GM12801 (cell line): ENCODE results near the gene BCO1.

Source experiments
- TF ChIP-seq, protein P1 (sequence below): IDR thresholded peaks from one replicate; pipeline ENCODE4 v1.5.1; 2011; ENCODE audit warnings: control low read depth; ENCODE audit not compliant: insufficient read length; ENCODE audit errors: extremely low read depth

The BCO1 gene, protein sequence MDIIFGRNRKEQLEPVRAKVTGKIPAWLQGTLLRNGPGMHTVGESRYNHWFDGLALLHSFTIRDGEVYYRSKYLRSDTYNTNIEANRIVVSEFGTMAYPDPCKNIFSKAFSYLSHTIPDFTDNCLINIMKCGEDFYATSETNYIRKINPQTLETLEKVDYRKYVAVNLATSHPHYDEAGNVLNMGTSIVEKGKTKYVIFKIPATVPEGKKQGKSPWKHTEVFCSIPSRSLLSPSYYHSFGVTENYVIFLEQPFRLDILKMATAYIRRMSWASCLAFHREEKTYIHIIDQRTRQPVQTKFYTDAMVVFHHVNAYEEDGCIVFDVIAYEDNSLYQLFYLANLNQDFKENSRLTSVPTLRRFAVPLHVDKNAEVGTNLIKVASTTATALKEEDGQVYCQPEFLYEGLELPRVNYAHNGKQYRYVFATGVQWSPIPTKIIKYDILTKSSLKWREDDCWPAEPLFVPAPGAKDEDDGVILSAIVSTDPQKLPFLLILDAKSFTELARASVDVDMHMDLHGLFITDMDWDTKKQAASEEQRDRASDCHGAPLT

GRCh38 chr16:81238296-81239011 lies at the start of gene BCO1:
Gene BCO1 (plus strand): TSS chr16:81238689. CDS start chr16:81238909, 220 bp downstream.
- TF ChIP-seq, protein P1, sequence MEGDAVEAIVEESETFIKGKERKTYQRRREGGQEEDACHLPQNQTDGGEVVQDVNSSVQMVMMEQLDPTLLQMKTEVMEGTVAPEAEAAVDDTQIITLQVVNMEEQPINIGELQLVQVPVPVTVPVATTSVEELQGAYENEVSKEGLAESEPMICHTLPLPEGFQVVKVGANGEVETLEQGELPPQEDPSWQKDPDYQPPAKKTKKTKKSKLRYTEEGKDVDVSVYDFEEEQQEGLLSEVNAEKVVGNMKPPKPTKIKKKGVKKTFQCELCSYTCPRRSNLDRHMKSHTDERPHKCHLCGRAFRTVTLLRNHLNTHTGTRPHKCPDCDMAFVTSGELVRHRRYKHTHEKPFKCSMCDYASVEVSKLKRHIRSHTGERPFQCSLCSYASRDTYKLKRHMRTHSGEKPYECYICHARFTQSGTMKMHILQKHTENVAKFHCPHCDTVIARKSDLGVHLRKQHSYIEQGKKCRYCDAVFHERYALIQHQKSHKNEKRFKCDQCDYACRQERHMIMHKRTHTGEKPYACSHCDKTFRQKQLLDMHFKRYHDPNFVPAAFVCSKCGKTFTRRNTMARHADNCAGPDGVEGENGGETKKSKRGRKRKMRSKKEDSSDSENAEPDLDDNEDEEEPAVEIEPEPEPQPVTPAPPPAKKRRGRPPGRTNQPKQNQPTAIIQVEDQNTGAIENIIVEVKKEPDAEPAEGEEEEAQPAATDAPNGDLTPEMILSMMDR = no peak

- TF ChIP-seq, protein P1 = no peak
Observed at GRCh38 chr16:81189100-81189664, 49.3 kb upstream of the BCO1 start.

DNA sequence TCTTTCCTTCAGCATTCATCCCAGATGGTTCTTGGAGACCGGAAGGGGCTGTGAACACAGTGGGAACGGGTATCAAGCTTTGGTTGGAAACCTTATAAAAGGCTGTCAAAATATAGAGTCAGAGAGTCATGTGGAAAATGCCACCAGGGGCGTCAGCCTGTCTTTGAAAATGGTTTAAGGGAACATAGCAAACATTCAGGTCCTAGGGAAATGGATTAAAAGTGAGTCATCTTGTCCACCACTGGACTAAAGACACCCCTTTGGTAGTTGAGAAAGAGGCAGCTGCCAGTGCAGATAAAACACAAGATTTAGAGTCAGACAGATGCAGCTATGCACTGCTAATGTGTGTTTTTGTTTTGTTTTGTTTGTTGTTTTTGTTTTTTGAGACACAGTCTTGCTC lies 47.8 kb upstream of the BCO1 start:
- TF ChIP-seq, protein P1 = no peak

DNA sequence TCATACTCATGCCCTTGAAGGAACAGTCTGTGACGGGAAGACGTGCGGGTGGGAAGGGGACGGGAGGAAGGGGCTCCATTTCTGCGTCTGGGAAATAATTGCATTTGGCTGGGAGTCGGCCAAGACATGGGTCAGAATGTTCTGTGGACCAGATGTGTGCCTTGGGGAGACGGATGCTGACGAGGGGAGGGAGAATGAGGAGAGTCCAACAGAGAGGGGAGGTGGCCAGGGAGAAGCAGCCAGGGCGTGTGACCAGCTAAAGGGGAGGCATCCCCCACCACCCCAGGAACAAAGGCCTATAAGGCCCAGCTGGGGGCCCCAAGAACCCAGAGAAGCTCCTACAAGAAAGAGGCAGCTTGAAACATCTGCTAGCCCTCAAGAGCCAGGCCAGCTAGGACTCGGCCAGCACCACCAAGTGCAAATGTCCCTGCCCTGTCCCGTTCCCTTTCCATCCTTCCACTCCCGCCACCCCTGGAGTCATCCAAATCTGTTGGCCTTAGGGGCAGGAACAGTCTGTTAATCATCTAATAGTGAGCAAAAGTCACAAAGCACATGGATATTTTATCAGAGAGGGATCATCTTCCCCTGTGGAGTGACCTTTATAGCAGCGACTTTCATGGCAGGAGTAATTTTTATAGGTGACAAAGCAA lies 42.5 kb upstream of the BCO1 start:
- TF ChIP-seq, protein P1 = no peak

- TF ChIP-seq, protein P1 = no peak
Observed at GRCh38 chr16:81198635-81199034, 39.9 kb upstream of the BCO1 start.

GRCh38 chr16:81201267-81201666 lies 37.2 kb upstream of the BCO1 start:
- TF ChIP-seq, protein P1 = no peak
